Activated B cell treated with CpG ODN at 0.5 μM for 24 hours (primary cell): ENCODE measurements around the gene HPDL. TPM values are rescaled to one million over a fixed set of nuclear protein-coding genes. Genes with fewer than 3 reads are reported as not detected.
"Not testable (repeated sequence)": the region's sequence is repeated elsewhere in the genome, so short reads cannot be mapped to it uniquely, and the experiment has no call there.

Experiments
- ATAC-seq: fragments of 200-7000 bp; cut with Tn5 transposase; one replicate; pipeline ENCODE4 v1.10.0; 2021; ENCODE audit warnings: low read depth, mild to moderate bottlenecking, moderate library complexity
- CTCF ChIA-PET: fragments of 350-600 bp; sonication (Branson Sonifier 250); formaldehyde crosslinking; loops from one replicate; lab custom pipeline; 2021; ENCODE audit warnings: antibody characterized with exemption; lab: Charles Lee
- POLR2A ChIA-PET: fragments of 350-600 bp; sonication (Branson Sonifier 250); formaldehyde crosslinking; loops from one replicate; lab custom pipeline; 2021; ENCODE audit warnings: antibody characterized with exemption; lab: Charles Lee
- DNase-seq: peaks from one replicate; pipeline ENCODE4 v3.0.0; 2022
- H3K27ac Mint-ChIP-seq: one replicate; pipeline ENCODE4 v1.8.0; 2020; ENCODE audit warnings: mixed read lengths
- H3K27me3 Mint-ChIP-seq: one replicate; pipeline ENCODE4 v1.8.0; 2021; ENCODE audit warnings: mixed read lengths
- H3K36me3 Mint-ChIP-seq: one replicate; pipeline ENCODE4 v1.8.0; 2021; ENCODE audit warnings: low read depth, mixed read lengths
- H3K4me1 Mint-ChIP-seq: one replicate; pipeline ENCODE4 v1.8.0; 2021; ENCODE audit warnings: mixed read lengths
- H3K4me3 Mint-ChIP-seq: one replicate; pipeline ENCODE4 v1.8.0; 2020; ENCODE audit warnings: mild to moderate bottlenecking, mixed read lengths
- H3K9me3 Mint-ChIP-seq: one replicate; pipeline ENCODE4 v1.8.0; 2020; ENCODE audit warnings: mixed read lengths
- CTCF ChIP-seq: fragments of 200-600 bp; IDR thresholded peaks from one replicate; pipeline ENCODE4 v1.8.0; 2022; ENCODE audit warnings: antibody characterized with exemption, mild to moderate bottlenecking
- intact Hi-C: fragments of 100-400 bp; cut with micrococcal nuclease; formaldehyde crosslinking; loops from one replicate; pipeline ENCODE4 v1.15.1; 2024
- total RNA-seq: library from RNA; stranded (reverse); gene quantifications from 2 replicates; pipeline ENCODE4 v1.2.3, GENCODE V29; 2022

The HPDL gene
- total RNA-seq, 1 donor from 2014 or later: 4.3 TPM

GRCh38 chr1:45355683-45356082, 29.0 kb downstream of the HPDL start:
- H3K27ac Mint-ChIP-seq: no peak overlapping the region
- TF ChIP-seq CTCF: no peak
- ChIA-PET CTCF (interaction anchor here (0.5 to 13.9 kb wide), 4 partner anchors 10 to 527 kb away, joined by 3 to 326 read pairs (median 3); partner anchors contain the start of gene TESK2), POLR2A (interaction anchor here (0.6 to 3.6 kb wide), 3 partner anchors 16 to 136 kb away, joined by 5 to 31 read pairs (median 7); partner anchors contain the start of gene TESK2)
- H3K4me1 Mint-ChIP-seq: peaks cover 10% of the 10 kb centered on the region
- ATAC-seq (no peak), DNase-seq (no peak)
- H3K4me3 Mint-ChIP-seq: no peak overlapping the region
- H3K9me3 Mint-ChIP-seq: no peaks in the 10 kb centered on the region
- H3K36me3 Mint-ChIP-seq: peaks cover 17% of the 10 kb centered on the region
- H3K27me3 Mint-ChIP-seq: no peaks in the 10 kb centered on the region
- intact Hi-C loops: no loop called here

GRCh38 chr1:45356186-45356585, 29.5 kb downstream of the HPDL start:
- peaks cover 13% of the 10 kb centered on the region for H3K4me1 Mint-ChIP-seq
- DNase-seq (no peak), ATAC-seq (no peak)
- TF ChIP-seq CTCF: no peak
- peaks cover 17% of the 10 kb centered on the region for H3K36me3 Mint-ChIP-seq
- H3K9me3 Mint-ChIP-seq: no peaks in the 10 kb centered on the region
- H3K27ac Mint-ChIP-seq: no peak overlapping the region
- CTCF ChIA-PET: interaction anchor here (0.5 to 13.9 kb wide), 5 partner anchors 41 to 526 kb away, joined by 3 to 326 read pairs (median 3); partner anchors contain the start of gene TESK2
- H3K27me3 Mint-ChIP-seq: no peaks in the 10 kb centered on the region
- H3K4me3 Mint-ChIP-seq: no peak overlapping the region
- POLR2A ChIA-PET: interaction anchor here (0.6 to 3.6 kb wide), 4 partner anchors 19 to 136 kb away, joined by 7 to 31 read pairs (median 8); partner anchors contain the start of gene TESK2
- intact Hi-C loops: no loop called here

DNA sequence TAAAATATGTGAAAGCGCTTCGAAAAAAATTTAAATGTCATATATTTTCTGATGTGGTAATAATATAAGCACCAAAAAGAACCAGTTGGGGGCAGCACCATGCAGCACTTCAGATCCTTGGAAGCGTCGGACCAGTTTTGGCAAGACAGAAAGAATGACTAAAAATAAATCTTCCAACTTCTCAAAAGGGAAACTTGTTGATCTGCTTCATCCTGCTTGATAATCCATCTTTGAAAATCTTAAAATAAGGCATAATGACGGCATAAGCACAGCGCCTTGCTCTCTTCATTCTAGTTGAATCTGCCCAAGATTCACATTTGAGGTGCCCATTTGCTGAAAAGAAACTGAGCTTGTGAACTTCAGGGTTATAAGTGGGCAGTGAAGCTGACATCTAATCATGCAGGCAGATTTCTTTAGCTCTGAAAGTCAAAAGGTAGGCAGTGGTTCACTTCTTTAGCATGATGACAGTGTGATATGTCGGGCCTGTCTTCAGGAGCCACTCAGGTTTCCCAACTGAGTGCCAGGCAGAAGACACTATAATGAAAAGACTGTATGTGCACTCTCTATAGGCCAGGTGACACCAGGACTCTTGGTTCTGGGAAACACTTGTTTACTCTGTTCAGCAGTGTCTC, 33.3 kb downstream of the HPDL start:
- H3K9me3 Mint-ChIP-seq: no peaks in the 10 kb centered on the region
- CTCF ChIA-PET: interaction anchor here (0.5 to 13.9 kb wide), 23 partner anchors 9 to 346 kb away, joined by 3 to 326 read pairs (median 4); partner anchors contain the start of genes CCDC163, MMACHC, MUTYH and TESK2
- TF ChIP-seq CTCF: no peak
- no peak for DNase-seq
- ATAC-seq: peak; percentile 73
- H3K27ac Mint-ChIP-seq: peak overlapping the region; percentile 37
- H3K36me3 Mint-ChIP-seq: peaks cover 2% of the 10 kb centered on the region
- POLR2A ChIA-PET: interaction anchor here (1.0 to 3.7 kb wide), 3 partner anchors 34 to 140 kb away, joined by 3 to 40 read pairs (median 9); partner anchors contain the start of genes CCDC163, MMACHC and TESK2
- intact Hi-C loops: loop anchor here (1.0 to 2.0 kb wide), 5 partner anchors 34 to 346 kb away; no protein-coding TSS in a partner anchor
- peaks cover 19% of the 10 kb centered on the region for H3K4me1 Mint-ChIP-seq
- no peaks in the 10 kb centered on the region for H3K27me3 Mint-ChIP-seq
- peak overlapping the region; percentile 1 for H3K4me3 Mint-ChIP-seq

DNA sequence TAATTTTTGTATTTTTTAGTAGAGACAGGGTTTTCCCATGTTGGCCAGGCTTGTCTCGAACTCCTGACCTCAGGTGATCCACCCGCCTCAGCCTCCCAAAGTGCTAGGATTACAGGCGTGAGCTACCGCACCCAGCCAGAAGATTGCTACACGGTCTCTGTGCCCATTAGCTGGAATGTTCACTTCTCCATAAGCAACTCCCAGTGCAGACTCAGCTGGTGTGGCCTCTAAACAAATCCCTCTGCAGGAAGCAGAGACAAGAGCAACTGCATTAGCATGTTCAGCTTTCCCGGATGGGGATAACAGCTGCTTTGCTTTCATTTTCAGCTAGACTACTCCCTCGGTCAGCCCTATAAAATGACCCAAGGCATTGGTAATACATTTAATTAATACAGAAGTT, 34.3 kb downstream of the HPDL start:
- not testable (repeated sequence) for H3K36me3 Mint-ChIP-seq, ATAC-seq, H3K27me3 Mint-ChIP-seq, H3K9me3 Mint-ChIP-seq, H3K4me3 Mint-ChIP-seq, DNase-seq
- Mint-ChIP-seq H3K4me1 (peaks cover 21% of the 10 kb centered on the region), H3K27ac (peak overlapping the region; percentile 37)
- intact Hi-C loops: loop anchor here (1.0 to 2.0 kb wide), 4 partner anchors 33 to 209 kb away; no protein-coding TSS in a partner anchor
- ChIA-PET POLR2A (interaction anchor here (1.6 to 3.7 kb wide), 2 partner anchors 33 to 130 kb away, joined by 9 to 40 read pairs; partner anchors contain the start of gene TESK2), CTCF (interaction anchor here (1.1 to 13.9 kb wide), 9 partner anchors 12 to 347 kb away, joined by 3 to 326 read pairs (median 10); partner anchors contain the start of gene TESK2)

- CTCF ChIA-PET: interaction anchor here (0.8 to 13.9 kb wide), 2 partner anchors 9 to 128 kb away, joined by 4 to 326 read pairs; partner anchors contain the start of gene TESK2
- no peak overlapping the region for H3K4me3 Mint-ChIP-seq
- ATAC-seq (no peak), DNase-seq (no peak)
- H3K4me1 Mint-ChIP-seq: peaks cover 21% of the 10 kb centered on the region
- TF ChIP-seq CTCF: no peak
- H3K27me3 Mint-ChIP-seq: no peaks in the 10 kb centered on the region
- intact Hi-C loops: no loop called here
- H3K36me3 Mint-ChIP-seq: no peaks in the 10 kb centered on the region
- POLR2A ChIA-PET: interaction anchor here (0.6 to 2.7 kb wide), 3 partner anchors 38 to 127 kb away, joined by 4 to 22 read pairs (median 4); partner anchors contain the start of gene TESK2
- H3K27ac Mint-ChIP-seq: peak overlapping the region; percentile 75
- no peaks in the 10 kb centered on the region for H3K9me3 Mint-ChIP-seq
Observed at GRCh38 chr1:45364294-45364693, 37.6 kb downstream of the HPDL start.
